GM19240 (cell line): ENCODE measurements around the gene SLX4IP.

Experiments
- DNase-seq: peaks from one replicate; pipeline ENCODE4 v3.0.0; 2011; ENCODE audit warnings: low spot score; ENCODE audit not compliant: insufficient read length

The SLX4IP gene

DNA sequence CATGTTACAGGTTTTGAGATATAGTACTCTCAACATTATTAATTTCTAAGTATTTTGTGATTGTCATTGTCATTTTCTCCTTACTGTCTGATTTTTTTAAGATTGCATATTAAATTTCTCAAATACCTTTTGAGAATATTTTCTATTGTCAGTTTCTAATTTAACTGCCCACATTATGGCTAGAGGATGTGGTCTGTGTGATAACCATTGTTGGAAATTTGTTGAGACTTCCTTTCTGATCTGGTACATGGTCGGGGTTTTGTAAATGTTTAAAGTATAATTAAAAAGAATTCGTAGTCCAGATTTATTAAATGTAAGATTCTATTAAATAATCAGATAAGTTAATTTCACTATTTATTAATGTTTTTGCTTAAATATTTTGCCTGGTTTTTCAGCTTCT is 60.1 kb downstream of the SLX4IP start:
- DNase-seq: no peak

DNA sequence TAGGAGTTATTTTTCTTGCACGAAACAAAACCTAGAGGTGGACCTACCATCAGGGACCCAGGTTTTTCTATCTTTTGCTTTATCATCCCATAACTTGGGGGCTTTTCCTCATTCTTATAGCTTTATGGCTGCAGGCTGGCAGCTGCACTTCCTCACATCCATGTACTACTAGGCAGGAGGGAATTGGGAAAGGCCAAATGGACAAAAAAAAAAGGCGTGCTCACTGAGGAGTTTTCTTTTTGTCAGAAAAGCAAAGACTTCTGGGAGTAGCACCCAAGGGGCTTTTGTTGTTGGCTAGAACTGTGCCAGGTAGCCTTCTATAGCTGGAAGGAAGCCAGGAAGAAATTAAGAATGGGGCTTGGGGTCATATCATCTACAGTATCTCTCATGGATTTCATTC is 61.4 kb downstream of the SLX4IP start:
- DNase-seq: no peak

DNA sequence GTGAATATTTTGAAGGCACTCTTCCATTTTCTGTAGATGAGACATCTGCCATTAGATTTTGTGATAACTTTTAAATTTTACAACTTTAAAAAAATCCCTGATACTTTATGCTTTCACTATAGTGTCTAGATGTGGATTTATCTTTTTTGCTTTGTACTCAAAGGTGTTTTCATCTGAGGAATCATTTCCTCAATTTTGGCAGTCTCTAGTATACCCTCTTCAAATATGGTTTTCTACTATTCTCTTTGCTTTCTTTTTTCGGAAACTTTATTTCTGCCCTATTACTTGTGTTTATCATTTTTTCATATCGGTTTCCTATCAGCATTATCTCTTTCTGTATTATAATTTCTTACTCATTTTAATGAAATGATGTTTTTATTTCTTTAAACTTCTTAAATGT is 62.2 kb downstream of the SLX4IP start:
- DNase-seq: no peak

DNA sequence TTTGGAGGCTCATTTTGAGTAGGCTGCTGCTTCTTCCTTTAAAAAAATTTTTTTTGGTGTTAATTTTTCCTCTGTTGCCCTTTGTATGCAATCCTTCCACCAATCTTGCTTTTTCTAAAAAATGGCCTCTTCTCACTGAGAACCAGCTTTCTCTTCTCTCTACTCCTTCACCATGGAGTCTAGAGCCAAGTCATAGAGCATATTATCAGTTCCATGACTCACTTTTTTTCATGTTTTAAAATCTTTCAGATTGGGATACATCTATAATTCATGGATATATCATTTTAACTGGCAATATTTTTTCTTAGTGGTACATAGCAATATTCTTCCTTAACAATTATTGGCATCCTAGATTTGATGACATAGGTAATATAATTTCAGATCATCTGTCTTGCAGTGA is 62.7 kb downstream of the SLX4IP start:
- DNase-seq: no peak

DNA sequence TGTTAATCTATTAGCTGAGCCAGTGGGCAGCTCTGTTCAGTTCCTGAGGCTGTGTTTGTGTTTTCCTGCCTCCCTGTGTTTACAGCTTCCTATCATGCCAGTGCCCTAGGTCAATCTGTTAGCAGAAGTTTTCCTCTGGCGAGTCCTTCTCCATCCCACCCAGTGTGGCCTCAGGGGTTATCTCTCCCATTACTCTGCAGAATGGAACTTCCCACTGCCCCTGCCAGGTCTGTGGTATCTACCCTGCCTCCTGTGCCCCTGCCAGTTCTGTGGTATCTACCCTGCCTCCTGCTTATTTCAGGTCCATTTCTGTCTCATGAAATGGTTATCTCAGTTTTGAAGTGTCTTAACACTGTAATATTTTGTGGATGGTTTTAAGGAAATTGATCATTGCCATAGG is 63.1 kb downstream of the SLX4IP start:
- DNase-seq: no peak

DNA sequence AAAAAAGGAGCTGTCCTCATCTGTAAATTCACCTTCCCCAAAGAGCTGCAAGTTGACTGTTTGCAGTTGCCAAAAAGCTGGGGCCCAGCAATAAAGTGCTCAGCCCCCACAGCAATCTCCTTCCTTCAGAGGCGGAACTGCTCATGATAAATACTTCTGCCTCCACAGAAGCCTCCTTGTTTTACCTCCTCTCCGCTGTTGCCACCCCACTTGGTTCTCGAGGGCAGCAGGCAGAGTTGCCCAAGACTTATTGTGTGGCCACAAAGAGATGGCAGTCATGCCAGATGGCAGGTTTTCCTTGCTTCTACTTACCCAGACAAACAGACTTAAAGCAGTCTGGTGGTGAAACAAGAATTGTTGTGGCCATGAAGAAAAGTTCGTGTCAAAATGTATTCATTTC is 66.3 kb downstream of the SLX4IP start:
- DNase-seq: no peak

DNA sequence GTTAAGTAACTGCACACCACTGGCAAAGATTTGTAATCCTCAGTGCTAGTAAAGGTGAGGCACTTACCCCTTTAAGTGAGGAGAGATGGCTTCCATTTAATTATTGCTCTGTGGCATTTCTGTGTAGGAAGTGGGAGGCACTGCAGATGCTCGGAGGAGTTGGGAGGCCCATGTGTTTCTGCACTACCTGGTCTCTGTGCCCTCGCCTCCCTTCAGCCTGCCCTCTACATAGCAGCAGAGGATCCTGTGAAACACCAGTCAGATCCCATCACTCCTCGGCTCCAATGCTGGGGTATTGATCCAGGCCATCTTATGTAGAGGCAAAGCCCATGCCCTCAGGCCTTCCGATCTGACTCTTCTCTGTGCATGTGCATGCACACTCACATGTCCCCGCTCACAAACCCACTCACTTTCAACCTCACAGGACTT is 67.0 kb downstream of the SLX4IP start:
- no peak for DNase-seq

DNA sequence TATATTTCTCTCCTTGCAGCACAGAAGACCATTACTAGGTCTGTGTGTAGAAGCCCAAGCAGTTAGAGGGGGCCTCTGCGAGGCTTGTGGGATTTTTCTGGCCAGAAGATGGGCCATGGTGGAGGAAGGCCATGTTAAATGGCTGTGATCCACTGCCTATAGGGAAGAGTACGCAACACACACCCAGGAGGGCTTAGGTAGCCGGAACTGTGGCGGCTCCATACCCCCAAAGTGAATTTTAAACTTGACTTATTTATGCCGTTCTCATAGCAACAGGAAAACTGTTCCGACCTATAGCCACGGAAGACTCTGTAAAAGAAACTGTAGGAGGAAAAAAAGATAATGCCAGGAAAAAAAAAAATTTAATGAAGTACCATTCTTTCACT is 69.5 kb downstream of the SLX4IP start:
- no peak for DNase-seq

DNA sequence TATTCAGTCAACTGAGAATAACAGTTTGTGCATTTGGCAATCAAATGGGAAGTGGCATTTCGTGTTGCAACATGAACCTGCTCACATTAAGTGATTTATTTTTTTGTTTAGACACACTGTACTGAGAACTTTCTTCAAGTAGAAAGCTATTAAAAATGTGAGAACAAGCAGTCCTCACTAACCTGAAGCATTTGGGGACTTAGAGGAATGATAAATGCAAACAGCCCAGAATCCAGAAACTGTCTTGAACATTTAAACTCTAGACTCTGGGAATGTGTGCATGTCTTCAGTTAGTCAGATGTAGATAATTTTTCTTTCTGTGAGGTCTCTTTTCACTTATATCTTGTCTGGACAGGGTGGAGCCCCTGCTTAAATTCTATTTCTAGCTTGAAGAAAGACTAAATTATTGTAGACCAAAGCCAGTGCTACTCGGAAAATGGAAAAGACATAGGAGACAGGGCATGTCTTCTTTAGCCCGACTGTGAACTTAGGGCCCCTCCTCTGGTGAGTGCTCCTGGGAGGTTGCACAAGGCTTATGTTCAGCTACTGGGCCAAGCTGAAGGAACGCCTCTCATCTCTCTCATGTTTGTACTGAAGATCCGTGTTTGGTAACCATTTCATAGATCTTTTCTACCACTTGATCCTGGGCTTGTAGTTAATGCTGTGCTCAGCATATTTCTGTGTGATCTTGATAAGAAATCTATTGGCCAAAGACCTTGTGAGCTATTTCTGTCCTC is 70.1 kb downstream of the SLX4IP start:
- DNase-seq: no peak

DNA sequence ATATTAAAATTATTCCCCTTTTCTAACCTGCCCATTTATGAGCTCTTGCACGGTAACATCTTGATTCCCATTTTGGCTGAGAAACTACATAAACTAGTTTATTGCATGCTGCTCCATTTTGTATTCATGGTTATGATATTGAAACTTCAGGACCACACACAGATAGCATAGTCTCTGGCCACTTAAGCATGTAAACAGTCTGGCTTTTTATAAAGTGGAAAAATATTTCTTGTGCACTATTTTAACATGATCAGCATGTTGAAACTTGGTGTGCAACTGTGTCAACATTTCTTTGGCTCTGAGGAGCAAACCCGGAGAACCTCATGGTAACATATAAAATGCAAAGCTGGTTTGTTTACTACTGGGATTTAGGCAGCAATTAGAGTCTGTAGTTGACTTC is 70.7 kb downstream of the SLX4IP start:
- no peak for DNase-seq

DNA sequence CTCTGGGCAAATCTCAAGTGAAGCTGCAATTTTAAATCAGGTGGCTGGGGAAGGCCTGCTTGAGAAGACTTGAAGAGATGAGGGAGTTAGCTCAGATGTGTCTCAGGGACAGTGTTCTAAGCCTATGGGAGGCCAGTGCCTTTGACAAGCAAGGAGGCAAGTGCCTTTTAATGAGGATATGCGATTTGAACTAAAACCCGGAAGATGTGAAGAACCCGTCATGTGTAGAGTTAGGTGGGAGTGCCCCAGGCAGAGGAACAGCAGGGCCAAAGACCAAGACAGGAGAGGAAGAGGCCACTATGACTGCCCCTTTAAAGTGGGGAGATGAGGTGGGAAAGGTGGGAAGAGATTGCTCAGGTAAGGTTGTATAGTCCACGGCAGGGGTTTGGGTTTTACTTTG is 71.9 kb downstream of the SLX4IP start:
- no peak for DNase-seq

DNA sequence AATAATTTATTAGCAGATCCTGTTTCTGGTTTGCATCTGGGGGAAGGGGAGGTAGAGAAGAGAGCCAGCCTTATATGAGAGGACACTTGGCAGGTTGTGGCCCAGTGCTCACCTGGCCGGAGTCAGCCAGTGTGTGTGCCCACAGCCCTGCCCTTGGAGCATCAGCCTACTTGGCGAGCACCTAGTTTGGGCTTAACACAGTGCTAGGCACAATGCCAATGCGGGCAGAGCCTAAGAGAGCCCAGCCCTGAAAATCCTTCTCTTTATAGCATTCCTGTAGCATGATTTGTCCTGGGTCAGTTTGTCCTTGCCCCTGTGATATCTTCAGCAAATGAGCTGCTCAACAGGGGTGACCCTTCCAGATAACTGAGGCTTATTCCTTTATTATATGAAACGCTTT is 73.0 kb downstream of the SLX4IP start:
- no peak for DNase-seq

DNA sequence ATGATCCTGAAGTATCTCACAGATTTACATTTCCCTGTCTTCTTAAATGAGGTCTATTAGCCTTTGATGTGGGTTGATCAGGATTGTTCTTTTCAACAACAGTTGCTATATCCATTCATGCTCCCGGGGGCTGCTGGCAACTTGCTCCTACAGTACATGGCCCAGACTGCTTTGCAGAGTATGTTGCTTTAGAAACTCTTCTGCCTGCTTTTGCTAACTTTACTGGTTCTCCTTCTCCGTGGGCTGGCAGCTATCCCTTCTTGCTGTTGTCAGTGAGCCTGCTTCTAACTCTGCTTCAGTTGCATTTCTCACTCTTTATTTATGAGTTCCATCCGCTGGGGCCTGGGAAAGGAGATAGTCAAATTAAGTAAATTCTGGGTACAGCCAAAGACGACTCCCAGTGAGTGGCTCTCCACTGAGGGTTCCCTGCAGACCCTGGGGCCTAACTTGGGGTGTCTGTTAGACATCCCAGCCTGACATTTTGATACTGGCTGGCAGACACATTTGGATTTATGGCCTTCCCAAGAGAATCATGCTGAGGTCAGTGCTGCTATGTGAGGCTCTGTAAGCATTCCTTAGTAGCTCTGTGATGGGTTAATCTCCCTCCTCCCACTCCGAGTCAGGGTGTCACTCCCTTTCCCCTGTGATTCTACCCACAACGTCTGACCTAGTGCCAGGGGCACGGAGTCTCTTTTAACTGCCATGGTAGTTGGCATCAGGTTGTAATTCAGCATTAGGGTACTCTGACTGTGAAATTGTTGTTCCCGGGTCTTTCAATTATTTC is 73.6 kb downstream of the SLX4IP start:
- DNase-seq: no peak

DNA sequence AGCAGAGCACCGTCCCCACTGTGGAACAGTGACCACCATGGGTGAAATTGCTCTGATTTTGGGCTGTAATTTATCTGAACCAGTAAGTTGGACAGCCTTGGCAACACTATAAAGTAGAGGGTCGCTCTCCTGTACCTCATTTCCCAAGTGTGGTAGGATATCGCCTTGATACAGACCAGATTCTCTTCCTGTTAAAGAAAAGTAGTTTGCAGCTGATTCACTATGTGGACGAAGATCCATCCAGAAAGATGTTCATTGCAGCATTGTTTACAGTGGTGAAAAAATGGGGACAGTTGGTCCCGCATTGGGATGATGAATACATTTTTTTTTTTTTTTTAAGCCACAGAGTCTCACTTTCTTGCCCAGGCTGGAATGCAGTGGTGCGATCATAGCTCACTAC is 74.3 kb downstream of the SLX4IP start:
- no peak for DNase-seq

DNA sequence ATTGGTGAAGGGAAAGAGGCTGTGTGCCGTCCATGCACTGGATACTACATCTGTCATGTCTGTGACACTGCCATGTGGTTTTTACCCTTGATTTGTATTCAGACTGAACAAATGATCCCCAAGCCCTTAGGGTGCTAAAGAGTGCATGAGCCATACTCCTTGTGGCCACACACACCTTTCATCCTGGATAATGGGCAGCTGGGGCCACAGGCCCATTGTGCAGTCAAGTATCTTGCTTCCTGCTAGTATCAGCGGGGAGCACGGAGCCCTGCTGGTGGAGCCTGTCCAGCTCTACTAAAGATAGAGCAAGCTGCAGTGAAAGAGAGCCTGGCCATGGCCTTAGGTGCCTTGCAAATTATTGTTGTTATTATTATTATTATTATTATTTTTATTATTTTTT is 75.1 kb downstream of the SLX4IP start:
- no peak for DNase-seq

DNA sequence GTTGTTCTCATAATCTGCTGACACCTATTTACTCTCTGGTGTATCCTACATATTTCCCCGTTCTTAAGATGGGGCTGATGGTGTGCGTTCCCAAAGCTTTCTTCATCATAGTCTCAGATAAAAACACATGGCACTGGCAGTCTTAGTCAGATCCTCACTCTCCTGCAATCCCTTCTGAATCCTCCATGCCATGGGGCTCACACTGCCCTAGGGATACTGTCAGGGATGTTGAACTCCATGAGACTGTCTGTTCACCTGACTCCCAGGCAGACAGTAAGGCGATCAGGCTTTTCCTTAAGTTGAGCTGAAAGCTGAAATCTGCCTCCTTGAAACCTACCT is 76.0 kb downstream of the SLX4IP start:
- DNase-seq: no peak

DNA sequence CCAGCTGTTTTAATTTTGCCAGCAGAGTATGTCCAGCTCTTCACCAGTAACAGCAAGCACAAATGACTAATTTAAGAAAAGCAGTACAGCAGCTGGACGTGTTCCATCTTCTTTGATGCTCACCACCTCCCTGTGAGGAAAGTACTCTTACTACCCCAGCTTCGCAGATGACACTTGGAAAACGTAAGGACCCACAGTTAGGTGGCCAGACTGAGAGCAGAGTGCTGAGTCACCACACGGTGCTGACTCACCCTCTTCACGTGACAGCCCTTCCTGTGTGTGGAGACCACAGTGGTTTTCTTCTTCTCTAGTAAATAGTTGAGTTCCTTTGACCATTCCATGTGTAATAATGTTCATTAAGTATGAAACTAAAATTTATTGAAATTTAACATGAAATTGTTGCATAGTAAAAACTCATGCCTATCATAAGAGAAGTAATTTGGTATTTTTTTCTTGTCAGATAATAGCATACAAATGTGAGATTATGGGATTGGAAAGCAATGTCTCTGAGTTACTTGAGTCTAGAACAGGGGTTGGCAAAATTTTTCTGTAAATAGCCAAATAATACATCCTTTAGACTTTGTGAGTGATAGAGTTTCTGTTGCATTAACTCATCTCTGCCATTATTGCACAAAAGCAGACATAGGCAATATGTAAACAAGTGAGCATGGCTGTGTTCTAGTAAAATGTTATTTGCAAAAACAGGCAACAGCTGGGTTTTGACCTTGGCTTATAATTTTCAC is 76.6 kb downstream of the SLX4IP start:
- peak; percentile 61 for DNase-seq

DNA sequence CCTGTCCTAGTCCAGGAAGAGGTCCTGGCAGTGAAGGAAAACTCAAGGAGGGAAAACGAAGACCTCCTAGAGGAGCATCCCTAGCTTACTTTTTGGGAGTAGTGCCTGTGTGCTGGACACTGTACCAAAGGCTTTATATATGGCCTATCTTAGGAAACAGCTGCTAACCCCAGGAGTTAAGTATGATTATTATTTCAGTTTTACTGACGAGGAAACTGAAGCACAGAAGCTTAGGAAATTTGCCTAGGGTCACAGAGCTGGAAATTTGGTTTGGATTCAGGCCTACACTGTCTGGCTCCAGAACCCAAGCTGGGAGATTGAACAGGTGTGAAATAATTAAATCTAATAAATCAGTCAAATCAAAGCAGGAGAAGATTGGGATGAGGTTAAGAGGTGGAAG is 78.0 kb downstream of the SLX4IP start:
- no peak for DNase-seq

DNA sequence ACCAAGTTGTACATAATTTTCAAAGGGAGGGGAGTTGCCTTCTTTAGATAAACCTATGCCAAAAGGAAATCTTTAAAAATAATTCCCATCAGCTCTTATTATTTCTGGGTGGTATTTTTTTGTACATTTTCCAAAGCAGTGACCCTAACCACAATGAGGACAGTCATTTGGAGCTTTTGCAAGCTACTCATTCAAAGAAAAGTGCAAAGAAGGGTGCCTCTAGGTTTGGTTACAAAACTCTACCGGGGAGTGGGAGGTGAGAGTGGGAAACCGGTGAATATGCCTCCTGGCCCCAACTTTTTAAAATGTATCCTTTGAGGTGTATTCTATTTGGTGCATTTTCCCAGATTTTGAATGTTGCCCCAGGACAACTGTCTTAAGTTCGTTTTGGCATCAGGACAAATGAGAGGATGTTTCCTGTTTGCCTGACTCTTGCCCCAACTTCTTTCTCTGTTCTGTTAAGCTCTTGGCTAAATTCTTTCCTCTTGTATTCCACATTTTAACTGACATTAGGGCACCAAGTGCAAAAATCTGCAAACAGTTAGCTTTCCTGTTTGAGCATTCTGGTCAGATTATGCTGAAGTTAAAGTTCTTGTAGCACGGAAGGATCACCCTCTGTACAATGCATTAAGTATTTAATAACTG is 78.9 kb downstream of the SLX4IP start:
- DNase-seq: no peak

DNA sequence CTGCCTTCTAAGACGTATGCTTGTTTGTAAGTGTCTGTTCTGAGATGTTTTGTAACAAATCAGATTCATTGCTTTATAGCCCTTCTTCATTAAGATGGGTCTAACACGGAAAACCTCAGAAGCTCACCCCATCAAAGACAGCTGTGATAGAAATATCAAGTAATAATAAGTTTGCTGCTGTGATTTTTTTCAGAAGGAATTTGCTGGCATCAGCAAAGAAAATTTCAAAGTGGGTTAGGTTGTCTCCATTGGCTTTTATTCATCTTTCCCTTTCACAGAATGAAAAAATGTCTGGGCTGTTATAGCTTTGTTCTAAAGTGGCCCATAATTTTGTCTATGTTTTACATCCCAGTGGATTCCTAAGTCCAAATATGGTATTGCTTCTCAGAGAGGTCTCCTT is 81.4 kb downstream of the SLX4IP start:
- DNase-seq: no peak

DNA sequence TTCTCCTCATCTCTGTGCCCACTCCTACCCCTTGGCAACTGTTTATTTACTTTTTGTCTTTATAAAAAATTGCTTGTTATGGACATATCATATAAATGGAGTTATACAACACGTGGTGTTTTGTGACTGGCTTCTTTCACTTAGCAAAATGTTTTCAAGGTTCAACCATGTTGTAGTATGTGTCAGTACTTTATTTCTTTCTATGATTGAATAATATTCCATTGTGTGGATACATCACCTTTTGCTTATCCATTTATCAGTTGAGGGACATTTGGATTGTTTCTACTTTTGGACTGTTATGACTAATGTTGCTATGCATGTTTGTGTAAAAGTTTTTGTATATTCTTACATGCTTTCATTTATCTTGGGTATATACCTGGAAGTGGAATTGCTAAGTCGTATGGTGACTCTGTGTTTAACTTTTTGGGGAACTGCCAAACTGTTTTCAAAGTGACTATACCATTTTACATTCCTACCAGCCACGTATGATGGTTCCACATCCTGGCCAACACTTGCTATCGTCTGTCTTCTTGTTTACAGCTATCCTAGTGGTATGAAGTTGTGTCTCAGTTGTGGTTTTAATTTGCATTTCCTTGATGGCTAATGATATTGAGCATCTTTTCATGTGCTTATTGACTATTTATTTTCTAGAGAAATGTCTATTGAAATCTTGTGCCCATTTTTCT is 84.4 kb downstream of the SLX4IP start:
- DNase-seq: no peak
